Lung (tissue), 12 donors: ENCODE results near the gene FLRT2. TPM values are rescaled to one million over a fixed set of nuclear protein-coding genes. Genes with fewer than 3 reads are reported as not detected.
A peak's percentile ranks its signal among the peaks of the same experiment; 100 is the strongest.

ENCODE experiments used
- ATAC-seq: fragments of 200-7000 bp; cut with Tn5 transposase; one replicate; pipeline ENCODE4 v1.9.1; 2020; ENCODE audit warnings: moderate number of reproducible peaks; ENCODE audit not compliant: insufficient read depth, low FRiP score
- DNase-seq, 3 donors: peaks; one replicate each; pipeline ENCODE4 v3.0.0-alpha.2; 2013 to 2017
- H3K27ac ChIP-seq, 2 donors: one replicate each; pipeline ENCODE4 v1.5.1; 2013; ENCODE audit warnings: mild to moderate bottlenecking in 2 of 2, moderate library complexity in 2 of 2, control low read depth in 1 of 2, inconsistent platforms in 1 of 2, low read depth in 1 of 2, low read length in 1 of 2
- H3K27me3 ChIP-seq, 3 donors: one replicate each; pipeline ENCODE4 v1.5.1; 2013; ENCODE audit warnings: low read length in 2 of 3; ENCODE audit not compliant: control insufficient read depth in 3 of 3, insufficient read depth in 3 of 3
- H3K36me3 ChIP-seq, 4 donors: one replicate each; pipeline ENCODE4 v1.5.1; 2013; ENCODE audit warnings: low read length in 4 of 4, mild to moderate bottlenecking in 1 of 4, moderate library complexity in 1 of 4; ENCODE audit not compliant: control insufficient read depth in 4 of 4, insufficient read depth in 4 of 4
- H3K4me1 ChIP-seq, 5 donors: one replicate each; pipeline ENCODE4 v1.5.1; 2013; ENCODE audit warnings: low read length in 5 of 5, mild to moderate bottlenecking in 2 of 5, moderate library complexity in 1 of 5; ENCODE audit not compliant: control insufficient read depth in 5 of 5, insufficient read depth in 5 of 5
- H3K4me3 ChIP-seq: one replicate; pipeline ENCODE4 v1.5.1; 2013; ENCODE audit warnings: mild to moderate bottlenecking, control low read depth, moderate library complexity
- H3K9ac ChIP-seq, 2 donors: one replicate each; pipeline ENCODE4 v1.5.1; 2013; ENCODE audit warnings: low read length in 2 of 2, control low read depth in 1 of 2; ENCODE audit not compliant: insufficient read depth in 1 of 2
- H3K9me3 ChIP-seq, 4 donors: one replicate each; pipeline ENCODE4 v1.5.1; 2013; ENCODE audit warnings: low read length in 3 of 4, mild to moderate bottlenecking in 1 of 4, moderate library complexity in 1 of 4; ENCODE audit not compliant: control insufficient read depth in 4 of 4, insufficient read depth in 3 of 4
- CTCF ChIP-seq: IDR thresholded peaks from 2 replicates; pipeline ENCODE4 v1.5.1; 2012; ENCODE audit warnings: mild to moderate bottlenecking; ENCODE audit errors: control extremely low read depth, extremely low read depth
- WGBS, 2 donors: extraction: QIAGEN DNeasy Blood & Tissue Kit; methylation state at CpG; one replicate each; pipeline ENCODE4 v1.1.7; 2013; 5-methylcytosine and 5-hydroxymethylcytosine counted together
- polyA plus RNA-seq, 2 donors: library from polyadenylated mRNA; stranded (reverse); fragments of 200-250 nt; gene quantifications; one replicate each; pipeline ENCODE4 v1.2.1, GENCODE V29; 2013
- total RNA-seq, 2 donors: library from RNA; depleted of rRNA in 1 of 2; stranded (reverse); fragments of >200 nt in 1 of 2; gene quantifications; one replicate each; pipeline ENCODE4 v1.2.1, GENCODE V29; 2014 to 2021
- donor health status: control.
- donor health status: control.
- donor health status: Bipolar disorder and iron deficiency.
- donor health status: healthy.
- donor health status: DM: yes; HTN: yes; CAD: no.

Gene FLRT2
- total and polyA plus RNA-seq, 4 donors = 1.2 to 53.7 (median 8.8) TPM

- H3K9me3 ChIP-seq = peaks cover 0 to 3% (median 0%) of the 10 kb centered on the region in 4 donors
- 63 to 64% methylated on average over 3 of the region's 3 CpGs for WGBS, 2 donors
- ATAC-seq = no peak
Observed at GRCh38 chr14:85620947-85621346, 91.0 kb downstream of the FLRT2 start.

GRCh38 chr14:85622106-85622505 lies 92.2 kb downstream of the FLRT2 start:
- Histone ChIP-seq H3K4me1 (no peaks in the 10 kb centered on the region), H3K27ac (no peak overlapping the region), H3K36me3 (peaks cover 0 to 13% (median 4%) of the 10 kb centered on the region in 4 donors), H3K9ac (no peak overlapping the region), H3K9me3 (peaks cover 0 to 3% (median 0%) of the 10 kb centered on the region in 4 donors), H3K4me3 (no peak overlapping the region), H3K27me3 (no peaks in the 10 kb centered on the region)
- peak in 2 of 3 donors; percentile 3 to 16 for DNase-seq
- ATAC-seq = no peak
- WGBS, 2 donors = 81 to 92% methylated on average over 13 of the region's 13 CpGs
- TF ChIP-seq CTCF = no peak

More at GRCh38 chr14:85620947-85621346, 91.0 kb downstream of the FLRT2 start:
- Histone ChIP-seq H3K36me3 (peaks cover 0 to 13% (median 4%) of the 10 kb centered on the region in 4 donors), H3K9ac (no peak overlapping the region), H3K27ac (no peak overlapping the region), H3K4me1 (no peaks in the 10 kb centered on the region), H3K4me3 (no peak overlapping the region), H3K27me3 (no peaks in the 10 kb centered on the region)
- no peak for DNase-seq
- TF ChIP-seq CTCF = no peak

- Histone ChIP-seq H3K27me3 (no peaks in the 10 kb centered on the region), H3K27ac (no peak overlapping the region), H3K4me1 (no peaks in the 10 kb centered on the region), H3K4me3 (no peak overlapping the region), H3K36me3 (peaks cover 0 to 13% (median 4%) of the 10 kb centered on the region in 4 donors), H3K9ac (no peak overlapping the region), H3K9me3 (peaks cover 0 to 3% (median 0%) of the 10 kb centered on the region in 4 donors)
- TF ChIP-seq CTCF = no peak
- no peak for DNase-seq
- 96% methylated on average over 27 of the region's 27 CpGs for WGBS, 2 donors
- ATAC-seq = no peak
Observed at GRCh38 chr14:85622986-85623685, 93.2 kb downstream of the FLRT2 start.
